Measurements from ENCODE around the gene SIK3.

Gene SIK3

DNA sequence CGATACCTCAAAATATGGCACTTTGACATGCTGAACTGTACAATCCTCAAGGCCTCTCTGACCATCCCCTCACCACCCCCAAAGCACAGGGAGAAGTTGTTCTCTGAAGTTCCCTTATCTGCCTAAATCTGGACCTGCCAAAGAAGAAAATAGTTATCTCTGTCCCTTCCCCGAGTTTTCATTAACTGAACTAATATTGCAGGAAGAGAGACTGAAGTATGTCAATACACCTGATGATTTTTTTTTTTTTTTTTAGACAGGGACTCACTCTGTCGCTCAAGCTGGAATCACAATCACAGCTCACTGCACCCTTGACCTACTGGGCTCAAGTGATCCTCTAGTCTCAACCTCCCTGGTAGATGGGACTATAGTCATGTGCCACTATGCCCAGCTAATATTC is 75.0 kb downstream of the SIK3 start:
- peaks cover 28% of the 10 kb centered on the region; the same call in 1 of the 2 replicates for H3K79me2 ChIP-seq (ENCODE audit: insufficient read depth, low read depth)

DNA sequence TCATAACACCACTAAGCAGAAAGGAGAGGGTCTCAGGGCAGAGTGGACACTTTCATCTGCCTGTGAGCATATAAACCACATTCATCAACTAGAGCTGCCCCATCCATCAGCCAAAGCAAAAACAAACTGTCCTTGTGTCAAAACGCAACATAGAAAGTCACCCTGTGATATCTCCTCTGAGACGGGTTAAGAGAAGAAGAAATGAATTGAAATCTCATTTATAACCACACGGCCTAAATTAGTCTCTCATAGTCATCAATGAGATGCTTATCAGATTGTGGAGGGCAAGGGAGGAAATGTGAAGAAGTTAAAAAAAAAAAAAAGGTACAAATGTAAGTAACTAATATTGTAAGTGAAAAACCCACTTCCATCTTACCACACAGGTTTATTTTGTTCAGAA is 75.7 kb downstream of the SIK3 start:
- Histone ChIP-seq H3K36me3 (ENCODE audit: insufficient read depth) (no peaks in the 10 kb centered on the region), H3K4me1 (ENCODE audit: low read depth, poor library complexity, severe bottlenecking) (peaks cover 58% of the 10 kb centered on the region), H3K27ac (no peak overlapping the region), H3K9ac (no peak overlapping the region), H3K4me2 (no peak overlapping the region; the same call in 1 of the 2 replicates), H3K27me3 (ENCODE audit: insufficient read depth, low read depth) (no peaks in the 10 kb centered on the region), H2AFZ (ENCODE audit: low read depth) (no peak overlapping the region), H4K20me1 (ENCODE audit: insufficient read depth) (no peaks in the 10 kb centered on the region), H3K79me2 (ENCODE audit: insufficient read depth, low read depth) (peaks cover 28% of the 10 kb centered on the region; the same call in 1 of the 2 replicates), H3K4me3 (IDR thresholded peaks at IDR 0.05; ENCODE audit: insufficient read depth, low read depth, low read length) (no peak overlapping the region)
- TF ChIP-seq, protein P1, sequence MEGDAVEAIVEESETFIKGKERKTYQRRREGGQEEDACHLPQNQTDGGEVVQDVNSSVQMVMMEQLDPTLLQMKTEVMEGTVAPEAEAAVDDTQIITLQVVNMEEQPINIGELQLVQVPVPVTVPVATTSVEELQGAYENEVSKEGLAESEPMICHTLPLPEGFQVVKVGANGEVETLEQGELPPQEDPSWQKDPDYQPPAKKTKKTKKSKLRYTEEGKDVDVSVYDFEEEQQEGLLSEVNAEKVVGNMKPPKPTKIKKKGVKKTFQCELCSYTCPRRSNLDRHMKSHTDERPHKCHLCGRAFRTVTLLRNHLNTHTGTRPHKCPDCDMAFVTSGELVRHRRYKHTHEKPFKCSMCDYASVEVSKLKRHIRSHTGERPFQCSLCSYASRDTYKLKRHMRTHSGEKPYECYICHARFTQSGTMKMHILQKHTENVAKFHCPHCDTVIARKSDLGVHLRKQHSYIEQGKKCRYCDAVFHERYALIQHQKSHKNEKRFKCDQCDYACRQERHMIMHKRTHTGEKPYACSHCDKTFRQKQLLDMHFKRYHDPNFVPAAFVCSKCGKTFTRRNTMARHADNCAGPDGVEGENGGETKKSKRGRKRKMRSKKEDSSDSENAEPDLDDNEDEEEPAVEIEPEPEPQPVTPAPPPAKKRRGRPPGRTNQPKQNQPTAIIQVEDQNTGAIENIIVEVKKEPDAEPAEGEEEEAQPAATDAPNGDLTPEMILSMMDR (conservative IDR thresholded peaks at IDR 0.05; ENCODE audit: low read depth, low read length) = no peak

More for the DNA sequence above, 75.0 kb downstream of the SIK3 start:
- H2AFZ ChIP-seq (ENCODE audit: low read depth) = no peak overlapping the region
- H4K20me1 ChIP-seq (ENCODE audit: insufficient read depth) = no peaks in the 10 kb centered on the region
- H3K9ac ChIP-seq = no peak overlapping the region
- no peaks in the 10 kb centered on the region for H3K36me3 ChIP-seq (ENCODE audit: insufficient read depth)
- H3K4me2 ChIP-seq = no peak overlapping the region
- H3K27ac ChIP-seq = no peak overlapping the region
- H3K4me3 ChIP-seq (IDR thresholded peaks at IDR 0.05; ENCODE audit: insufficient read depth, low read depth, low read length) = no peak overlapping the region
- TF ChIP-seq, protein P1 (conservative IDR thresholded peaks at IDR 0.05; ENCODE audit: low read depth, low read length) = no peak
- H3K4me1 ChIP-seq (ENCODE audit: low read depth, poor library complexity, severe bottlenecking) = peaks cover 58% of the 10 kb centered on the region
- no peaks in the 10 kb centered on the region for H3K27me3 ChIP-seq (ENCODE audit: insufficient read depth, low read depth)

DNA sequence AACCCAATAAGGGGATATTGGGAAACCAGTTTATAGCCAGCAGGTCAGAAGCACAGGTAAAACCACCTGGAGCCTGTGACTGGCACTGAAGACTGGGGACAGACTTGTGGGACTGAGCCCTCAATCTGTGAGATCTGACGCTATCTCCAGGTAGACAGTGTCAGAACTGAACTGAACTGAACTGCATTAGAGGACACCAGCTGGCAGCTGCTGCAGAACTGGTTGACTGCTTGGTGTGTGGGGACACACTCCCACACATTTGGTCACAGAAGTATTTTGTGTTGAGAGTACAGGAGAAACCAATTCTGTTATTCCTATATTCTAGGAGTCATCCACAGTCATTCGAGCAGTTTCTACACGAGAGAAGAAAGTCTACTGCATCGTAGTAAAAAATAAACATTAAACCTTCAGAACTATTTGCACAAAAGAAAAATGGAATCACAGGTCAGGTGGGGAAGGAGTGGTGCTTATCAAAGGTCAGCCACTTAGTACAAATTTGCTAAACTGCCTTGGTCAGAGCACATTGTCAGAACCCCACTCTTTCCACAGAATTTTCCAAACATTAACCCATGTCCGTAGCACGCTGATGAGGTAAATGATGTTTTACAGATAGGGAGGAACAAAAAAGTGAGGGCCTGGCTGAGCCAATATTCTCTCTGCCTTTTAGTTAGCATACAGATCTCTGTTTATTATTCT is 77.2 kb downstream of the SIK3 start:
- TF ChIP-seq, protein P1 (conservative IDR thresholded peaks at IDR 0.05; ENCODE audit: low read depth, low read length) = no peak
- Histone ChIP-seq H3K9ac (no peak overlapping the region), H3K27ac (no peak overlapping the region), H3K27me3 (ENCODE audit: insufficient read depth, low read depth) (no peaks in the 10 kb centered on the region), H3K4me3 (IDR thresholded peaks at IDR 0.05; ENCODE audit: insufficient read depth, low read depth, low read length) (no peak overlapping the region), H3K79me2 (ENCODE audit: insufficient read depth, low read depth) (peaks cover 28% of the 10 kb centered on the region; the same call in 1 of the 2 replicates), H3K4me1 (ENCODE audit: low read depth, poor library complexity, severe bottlenecking) (peaks cover 55% of the 10 kb centered on the region), H3K36me3 (ENCODE audit: insufficient read depth) (no peaks in the 10 kb centered on the region), H4K20me1 (ENCODE audit: insufficient read depth) (no peaks in the 10 kb centered on the region), H3K4me2 (peak overlapping the region; percentile 39; the same call in 1 of the 2 replicates), H2AFZ (ENCODE audit: low read depth) (no peak overlapping the region)

DNA sequence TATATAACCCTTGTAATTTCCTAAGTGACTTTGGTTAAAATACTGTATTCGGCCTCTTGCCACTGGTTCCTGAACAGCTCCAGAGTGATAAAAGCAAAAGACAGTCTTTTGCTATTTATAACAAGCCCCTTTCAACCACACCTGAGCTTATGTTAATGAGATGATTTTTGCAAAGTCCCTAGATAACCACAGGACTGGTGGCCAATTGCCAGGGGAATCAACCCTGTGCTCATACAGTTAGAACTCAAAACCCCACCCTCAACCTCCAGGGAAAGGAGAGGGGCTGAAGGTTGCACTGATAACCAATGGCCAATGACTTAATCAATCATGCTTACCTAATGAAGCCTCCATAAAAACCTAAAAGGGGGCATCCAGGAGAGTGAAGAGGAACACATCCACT is 77.9 kb downstream of the SIK3 start:
- H3K9ac ChIP-seq = no peak overlapping the region
- H3K27ac ChIP-seq = no peak overlapping the region
- H3K4me3 ChIP-seq (IDR thresholded peaks at IDR 0.05; ENCODE audit: insufficient read depth, low read depth, low read length) = no peak overlapping the region
- H3K4me2 ChIP-seq = peak overlapping the region; percentile 39; the same call in 1 of the 2 replicates
- peaks cover 28% of the 10 kb centered on the region; the same call in 1 of the 2 replicates for H3K79me2 ChIP-seq (ENCODE audit: insufficient read depth, low read depth)
- no peak overlapping the region for H2AFZ ChIP-seq (ENCODE audit: low read depth)
- no peaks in the 10 kb centered on the region for H3K36me3 ChIP-seq (ENCODE audit: insufficient read depth)
- H4K20me1 ChIP-seq (ENCODE audit: insufficient read depth) = no peaks in the 10 kb centered on the region
- peaks cover 48% of the 10 kb centered on the region for H3K4me1 ChIP-seq (ENCODE audit: low read depth, poor library complexity, severe bottlenecking)
- no peaks in the 10 kb centered on the region for H3K27me3 ChIP-seq (ENCODE audit: insufficient read depth, low read depth)
- TF ChIP-seq, protein P1 (conservative IDR thresholded peaks at IDR 0.05; ENCODE audit: low read depth, low read length) = no peak
